CD14-positive monocyte (primary cell): ENCODE data around the gene MAML3. TPM values are rescaled to one million over a fixed set of nuclear protein-coding genes. Genes with fewer than 3 reads are reported as not detected.

Experiments
- DNase-seq, 3 donors: peaks; one replicate each; pipeline ENCODE4 v3.0.0-alpha.2; 2011 to 2022
- H2AFZ ChIP-seq: 2 replicates; pipeline ENCODE4 v1.6.0; 2012; ENCODE audit warnings: mild to moderate bottlenecking, low read depth, low read length, inconsistent platforms; ENCODE audit not compliant: insufficient read depth, poor library complexity, severe bottlenecking
- H3K27ac ChIP-seq, 2 donors: 1 replicate in 1 of 2; 2 replicates in 1 of 2; pipeline ENCODE4 v1.5.1; 2012 to 2013; ENCODE audit warnings: low read length in 2 of 2, control low read depth in 1 of 2, inconsistent platforms in 1 of 2, low read depth in 1 of 2, mild to moderate bottlenecking in 1 of 2
- H3K27me3 ChIP-seq, 2 donors: one replicate each; pipeline versions ENCODE4 v1.6.0 to v1.6.1; 2011 to 2013; ENCODE audit warnings: low read length in 2 of 2; ENCODE audit not compliant: control insufficient read depth in 2 of 2, insufficient read depth in 2 of 2
- H3K36me3 ChIP-seq, 2 donors: replicated peaks in 1 of 2; 1 replicate in 1 of 2; 2 replicates in 1 of 2; pipeline versions ENCODE4 v1.5.1 to v1.6.1; 2012 to 2013; ENCODE audit warnings: low read length in 2 of 2, control low read depth in 1 of 2, inconsistent platforms in 1 of 2, mild to moderate bottlenecking in 1 of 2; ENCODE audit not compliant: insufficient read depth in 2 of 2, control insufficient read depth in 1 of 2
- H3K4me1 ChIP-seq, 2 donors: 1 replicate in 1 of 2; 2 replicates in 1 of 2; pipeline versions ENCODE4 v1.5.1 to v1.6.1; 2012 to 2013; ENCODE audit warnings: low read length in 2 of 2, control low read depth in 1 of 2, inconsistent platforms in 1 of 2, mild to moderate bottlenecking in 1 of 2, moderate library complexity in 1 of 2; ENCODE audit not compliant: insufficient read depth in 2 of 2, control insufficient read depth in 1 of 2
- H3K4me2 ChIP-seq: replicated peaks from 2 replicates; pipeline ENCODE3; 2012; ENCODE audit warnings: low read length, moderate library complexity, mild to moderate bottlenecking; ENCODE audit not compliant: poor library complexity, severe bottlenecking; ENCODE audit errors: extremely low read depth
- H3K4me3 ChIP-seq, 3 experiments: fragments of 200-600 bp in 1 of 3; sonication (generic) in 1 of 3; replicated peaks in 1 of 3; 1 replicate in 2 of 3; 2 replicates in 1 of 3; pipeline ENCODE4 v1.5.1; 2011 to 2013; ENCODE audit warnings: low read length in 3 of 3, mild to moderate bottlenecking in 3 of 3, control low read depth in 2 of 3, low read depth in 2 of 3, inconsistent platforms in 1 of 3, moderate library complexity in 1 of 3
- H3K79me2 ChIP-seq: 2 replicates; pipeline ENCODE4 v1.6.0; 2012; ENCODE audit warnings: mild to moderate bottlenecking, control low read depth, inconsistent platforms, low read length, moderate library complexity; ENCODE audit not compliant: insufficient read depth
- H3K9ac ChIP-seq: 2 replicates; pipeline ENCODE4 v1.6.0; 2017; ENCODE audit warnings: low read length, mild to moderate bottlenecking; ENCODE audit not compliant: insufficient read depth, poor library complexity, severe bottlenecking
- H3K9me3 ChIP-seq, 2 donors: replicated peaks in 1 of 2; 1 replicate in 1 of 2; 2 replicates in 1 of 2; pipeline versions ENCODE4 v1.5.1 to v1.6.1; 2012 to 2013; ENCODE audit warnings: low read length in 2 of 2, control low read depth in 1 of 2; ENCODE audit not compliant: control insufficient read depth in 1 of 2, insufficient read depth in 1 of 2
- H4K20me1 ChIP-seq: 2 replicates; pipeline ENCODE4 v1.6.0; 2012; ENCODE audit warnings: mild to moderate bottlenecking, low read length, control low read depth, moderate library complexity; ENCODE audit not compliant: insufficient read depth
- H3K27ac Mint-ChIP-seq, 7 donors: one replicate each; pipeline ENCODE4 v1.8.0; 2020; ENCODE audit warnings: mild to moderate bottlenecking in 7 of 7, mixed read lengths in 7 of 7, moderate library complexity in 6 of 7, inconsistent platforms in 2 of 7
- H3K27me3 Mint-ChIP-seq, 3 donors: one replicate each; pipeline ENCODE4 v1.8.0; 2021 to 2022; ENCODE audit warnings: low read depth in 3 of 3, mild to moderate bottlenecking in 3 of 3, mixed read lengths in 3 of 3, moderate library complexity in 3 of 3, inconsistent platforms in 1 of 3
- H3K36me3 Mint-ChIP-seq, 2 donors: one replicate each; pipeline ENCODE4 v1.8.0; 2020; ENCODE audit warnings: mixed read lengths in 2 of 2, inconsistent platforms in 1 of 2, mild to moderate bottlenecking in 1 of 2
- H3K4me1 Mint-ChIP-seq: one replicate; pipeline ENCODE4 v1.8.0; 2020; ENCODE audit warnings: mild to moderate bottlenecking, mixed read lengths
- H3K4me3 Mint-ChIP-seq, 2 donors: one replicate each; pipeline ENCODE4 v1.8.0; 2020; ENCODE audit warnings: mild to moderate bottlenecking in 2 of 2, mixed read lengths in 2 of 2, moderate library complexity in 1 of 2
- H3K9me3 Mint-ChIP-seq, 7 donors: one replicate each; pipeline ENCODE4 v1.8.0; 2020 to 2022; ENCODE audit warnings: mixed read lengths in 7 of 7, mild to moderate bottlenecking in 6 of 7, moderate library complexity in 6 of 7, inconsistent platforms in 2 of 7
- CTCF ChIP-seq: fragments of 200-600 bp; IDR thresholded peaks from one replicate; pipeline ENCODE4 v1.8.0; 2022; ENCODE audit warnings: antibody characterized with exemption, mild to moderate bottlenecking
- WGBS: methylation state at CpG from one replicate; pipeline ENCODE4 v1.1.5; 2013; ENCODE audit warnings: missing lambda C conversion rate; ENCODE audit not compliant: insufficient coverage; 5-methylcytosine and 5-hydroxymethylcytosine counted together
- intact Hi-C, 2 donors: fragments of 100-400 bp; cut with micrococcal nuclease; formaldehyde crosslinking; loops; one replicate each; pipeline versions ENCODE4 v1.15.0 to v1.15.1; 2023
- polyA plus RNA-seq, 3 donors: library from polyadenylated mRNA; depleted of rRNA in 1 of 3; unstranded in 2 of 3; stranded (reverse) in 1 of 3; fragments of 300-500 nt in 2 of 3; fragments of >200 nt in 1 of 3; fragmentation: Illumina TruSeq in 2 of 3; gene quantifications; 1 replicate in 2 of 3; 2 replicates in 1 of 3; pipeline ENCODE4 v1.2.3, GENCODE V29; 2012 to 2021

MAML3 gene
- polyA plus RNA-seq, 3 donors = 1.5 to 6.5 (median 2.3) TPM

DNA sequence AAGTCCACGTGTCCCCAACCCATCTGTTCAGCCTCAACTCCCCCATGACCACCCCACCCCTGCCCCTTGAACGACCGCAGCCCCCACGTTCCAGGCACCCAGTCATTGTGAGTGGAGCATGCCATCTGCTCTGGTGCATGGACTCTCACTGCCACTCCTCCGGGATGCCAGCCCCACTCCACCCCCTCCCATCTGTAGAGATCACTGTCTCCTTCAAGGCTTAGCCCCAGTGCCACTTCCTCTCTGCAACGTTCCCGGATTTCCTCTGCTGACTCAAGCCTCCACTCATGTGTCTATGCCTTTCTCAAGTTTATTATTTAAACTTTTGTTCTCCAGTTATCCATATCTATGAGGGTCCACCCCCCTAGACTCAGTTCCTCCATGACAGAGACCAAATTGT, 54.0 kb downstream of the MAML3 start:
- Mint-ChIP-seq H3K27me3 (no peaks in the 10 kb centered on the region), H3K4me3 (peak overlapping the region; percentile 70 to 88), H3K4me1 (peaks cover 84% of the 10 kb centered on the region), H3K36me3 (peaks cover 10 to 13% of the 10 kb centered on the region in 2 donors), H3K9me3 (peaks cover 0 to 8% (median 5%) of the 10 kb centered on the region in 7 donors), H3K27ac (peak overlapping the region; percentile 82 to 97 (median 92))
- Histone ChIP-seq H3K27ac (peak overlapping the region; percentile 6 to 97), H3K4me1 (peaks cover 82 to 85% of the 10 kb centered on the region in 2 donors), H3K27me3 (no peaks in the 10 kb centered on the region), H3K9ac (peak overlapping the region; percentile 22), H3K4me3 (peak overlapping the region in 1 of 3 experiments; percentile 60), H3K79me2 (peaks cover 74% of the 10 kb centered on the region), H4K20me1 (no peaks in the 10 kb centered on the region), H3K36me3 (no peaks in the 10 kb centered on the region), H2AFZ (no peak overlapping the region), H3K4me2 (peak overlapping the region; percentile 69), H3K9me3 (peaks cover 0 to 5% of the 10 kb centered on the region in 2 donors)
- 0% methylated on average over 7 of the region's 7 CpGs for WGBS
- TF ChIP-seq CTCF = no peak
- DNase-seq = peak; percentile 75 to 91 (median 88)
- intact Hi-C loops = loop anchor here in 1 of 2 donors (5.0 to 10.0 kb wide), 2 partner anchors 37 to 1085 kb away; partner anchors contain the start of gene NOCT

DNA sequence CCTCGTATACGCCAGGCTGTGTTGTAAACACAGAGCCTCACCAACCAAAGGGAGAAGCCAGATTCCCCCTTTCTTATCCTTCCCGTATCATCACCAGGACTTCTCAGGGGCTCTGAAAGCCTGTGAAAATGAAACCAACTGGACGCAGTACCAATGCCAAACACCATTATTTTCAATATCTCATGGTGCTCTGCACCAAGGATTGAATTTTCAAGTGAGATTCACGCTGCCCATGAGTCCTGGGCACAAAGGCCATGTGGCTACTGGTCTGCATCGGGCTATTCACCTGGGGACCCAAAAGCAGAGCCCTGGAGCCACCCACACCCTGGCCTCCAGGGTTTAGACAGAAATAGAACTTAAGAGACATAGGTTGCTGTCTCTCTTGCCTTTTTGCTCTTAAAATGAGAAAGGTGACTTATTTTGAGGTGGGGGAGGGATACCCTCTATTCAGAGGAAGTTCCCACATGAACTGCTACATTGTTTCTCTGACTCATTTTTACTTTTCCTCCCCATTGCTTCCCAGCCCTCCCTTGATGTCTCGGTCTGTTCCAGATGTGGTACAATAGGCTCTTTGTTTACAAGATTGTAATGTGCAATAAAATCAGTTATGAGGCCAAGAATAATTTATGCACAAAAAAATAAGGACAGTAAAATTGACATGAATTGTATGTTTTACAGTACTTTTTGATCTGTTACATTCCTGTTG, 55.4 kb downstream of the MAML3 start:
- Mint-ChIP-seq H3K9me3 (peaks cover 0 to 8% (median 5%) of the 10 kb centered on the region in 7 donors), H3K36me3 (peaks cover 10 to 16% of the 10 kb centered on the region in 2 donors), H3K4me3 (peak overlapping the region; percentile 40 to 72), H3K27ac (peak overlapping the region; percentile 58 to 97 (median 93)), H3K4me1 (peaks cover 92% of the 10 kb centered on the region), H3K27me3 (no peaks in the 10 kb centered on the region)
- Histone ChIP-seq H2AFZ (no peak overlapping the region), H3K27ac (peak overlapping the region; percentile 51 to 97), H3K4me1 (peaks cover 89 to 94% of the 10 kb centered on the region in 2 donors), H3K9ac (no peak overlapping the region), H3K4me2 (peak overlapping the region; percentile 67), H3K9me3 (peaks cover 0 to 5% of the 10 kb centered on the region in 2 donors), H3K4me3 (peak overlapping the region in 2 of 3 experiments; percentile 15 to 60), H3K79me2 (peaks cover 76% of the 10 kb centered on the region), H3K27me3 (no peaks in the 10 kb centered on the region), H4K20me1 (no peaks in the 10 kb centered on the region), H3K36me3 (no peaks in the 10 kb centered on the region)
- peak; percentile 37 to 72 (median 69) for DNase-seq
- WGBS = 48% methylated on average over 5 of the region's 7 CpGs
- intact Hi-C loops = loop anchor here in 1 of 2 donors (10.0 kb wide), 1 partner anchor 1084 kb away; the partner anchor contains the start of gene NOCT
- no peak for TF ChIP-seq CTCF
